GM18519 (cell line): ENCODE results near the gene NDEL1.

Source experiments
- ATAC-seq: cut with Tn5 transposase; IDR thresholded peaks from one replicate; pipeline ENCODE4 v1.9.1; 2021; ENCODE audit warnings: mild to moderate bottlenecking, moderate library complexity; ENCODE audit not compliant: unreplicated experiment, low FRiP score

NDEL1 gene

GRCh38 chr17:8451933-8452614, 16.4 kb downstream of the NDEL1 start:
- no peak for ATAC-seq

- ATAC-seq: no peak
Observed at GRCh38 chr17:8453326-8453725, 17.6 kb downstream of the NDEL1 start.

DNA sequence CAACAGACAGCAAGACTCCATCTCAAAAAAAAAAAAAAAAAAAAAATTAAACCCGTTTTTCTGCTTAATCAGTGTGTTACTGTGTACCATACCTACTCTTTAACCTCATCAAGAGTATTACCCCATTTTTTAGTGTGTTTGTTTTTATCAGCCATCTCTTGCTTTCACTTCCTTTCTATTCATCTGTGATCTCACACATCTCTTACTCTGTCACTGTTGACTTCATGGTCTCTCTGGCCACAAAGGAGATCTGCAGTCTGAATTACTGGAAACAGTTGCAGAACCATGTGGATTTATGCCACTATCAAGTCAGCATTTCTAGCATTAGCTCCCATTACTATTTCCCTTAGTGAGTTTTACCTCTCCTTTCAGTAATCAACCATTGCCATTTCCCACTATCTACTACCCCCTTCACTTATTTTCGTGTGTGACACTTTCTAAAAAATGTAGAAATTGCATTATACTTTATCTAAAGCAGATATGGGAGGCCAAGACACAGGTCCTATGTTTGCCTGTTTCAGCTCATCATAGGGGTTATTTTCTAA, 20.1 kb downstream of the NDEL1 start:
- ATAC-seq: no peak

DNA sequence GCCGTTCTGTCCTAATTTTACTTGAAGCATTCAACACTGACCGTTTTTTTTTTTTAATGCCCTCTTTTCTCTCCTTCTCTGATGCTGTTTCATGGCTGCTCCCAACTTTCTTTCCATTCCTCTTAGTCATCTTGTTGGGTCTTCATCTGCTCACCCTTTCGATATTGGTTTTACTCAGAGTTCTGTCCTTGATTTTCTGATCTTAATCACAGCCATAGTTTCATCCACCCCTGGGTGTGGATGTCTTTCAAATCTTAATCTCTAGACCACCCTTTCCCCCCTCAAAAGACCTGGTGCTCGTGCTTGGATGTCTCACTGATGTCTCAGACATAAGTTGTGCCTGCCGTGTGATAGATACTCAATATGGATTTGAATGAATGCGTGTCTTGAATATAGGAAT, 22.4 kb downstream of the NDEL1 start:
- ATAC-seq: no peak

GRCh38 chr17:8459107-8459506, 23.4 kb downstream of the NDEL1 start:
- ATAC-seq: no peak

GRCh38 chr17:8459831-8460230, 24.1 kb downstream of the NDEL1 start:
- ATAC-seq: no peak

DNA sequence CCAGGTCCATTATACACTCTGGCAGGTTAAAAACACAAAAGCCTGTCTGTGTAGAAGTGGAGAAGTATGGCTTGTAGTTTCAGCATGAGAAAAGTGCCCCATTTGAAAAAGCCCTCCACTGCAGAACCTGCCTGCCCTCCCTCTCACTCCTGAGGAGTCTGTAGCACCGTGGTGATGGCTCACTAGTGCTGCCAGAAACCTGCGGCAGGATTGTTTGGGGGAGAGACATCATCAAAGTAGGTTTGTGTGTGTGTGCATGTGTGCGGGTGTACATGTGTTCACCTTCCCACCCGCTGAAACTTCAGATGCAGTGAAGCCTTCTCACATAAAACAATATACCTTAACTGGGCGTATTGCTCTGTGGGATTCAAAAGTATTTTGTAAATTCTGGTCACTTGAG, 26.9 kb downstream of the NDEL1 start:
- no peak for ATAC-seq

DNA sequence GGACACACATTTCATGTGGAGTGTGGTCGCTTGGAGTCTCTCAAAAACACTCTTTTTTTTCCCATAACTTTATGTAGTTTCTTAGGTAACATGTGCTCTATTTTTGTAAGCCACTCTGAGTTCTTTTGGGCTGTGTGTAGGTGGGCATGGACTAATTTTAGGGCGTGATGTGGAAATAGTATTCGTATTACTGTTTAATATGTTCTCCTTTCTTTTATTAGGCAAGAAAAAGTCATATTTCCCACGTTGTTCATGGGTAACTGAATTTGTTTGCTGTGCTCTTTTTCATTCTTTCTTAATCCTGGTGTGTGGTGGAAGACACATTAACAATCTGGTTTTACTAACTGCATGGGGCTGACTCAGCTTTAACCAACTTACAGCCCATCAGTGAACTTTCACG, 27.4 kb downstream of the NDEL1 start:
- no peak for ATAC-seq

DNA sequence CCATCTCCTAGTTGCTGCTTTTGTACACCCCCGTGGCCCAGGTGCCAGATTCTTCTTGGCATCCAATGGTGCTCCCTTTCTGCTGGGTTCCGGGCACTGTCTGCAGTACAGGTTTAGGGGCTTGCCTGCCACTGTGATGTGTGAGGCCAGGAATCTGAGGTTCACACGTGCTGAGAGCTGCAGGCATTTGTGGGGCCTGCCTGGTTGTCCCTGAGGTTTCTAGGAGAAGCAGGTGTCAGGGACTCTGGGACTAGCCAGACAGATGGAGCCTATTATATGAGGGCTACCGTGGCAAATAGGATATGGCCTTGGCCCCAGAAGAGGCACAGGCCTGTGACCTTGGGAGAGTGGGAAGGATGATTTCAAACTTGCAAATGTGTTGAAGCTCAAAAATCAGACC, 29.3 kb downstream of the NDEL1 start:
- no peak for ATAC-seq

GRCh38 chr17:8465356-8465755, 29.7 kb downstream of the NDEL1 start:
- ATAC-seq: no peak

DNA sequence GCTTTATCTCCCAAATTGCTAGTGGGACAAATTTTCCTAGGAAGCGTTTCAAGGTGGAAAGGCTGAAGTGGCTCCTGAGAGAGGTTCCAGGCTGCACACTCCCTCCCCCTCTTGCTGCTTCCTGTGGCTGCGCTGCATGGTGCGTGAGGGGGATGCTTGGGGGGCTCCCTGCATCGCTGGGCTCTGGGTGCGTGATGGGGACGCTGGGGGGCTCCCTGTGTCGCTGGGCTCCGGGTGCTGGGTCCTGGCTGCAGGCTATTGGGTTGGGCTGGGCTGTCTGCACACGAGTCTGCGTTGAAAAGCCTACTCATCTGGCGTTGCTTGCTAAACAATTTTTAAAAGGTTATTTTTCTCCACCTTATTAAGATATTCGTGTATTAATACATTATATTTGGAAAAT, 30.1 kb downstream of the NDEL1 start:
- no peak for ATAC-seq

GRCh38 chr17:8466456-8466855, 30.8 kb downstream of the NDEL1 start:
- ATAC-seq: no peak

- no peak for ATAC-seq
Observed at GRCh38 chr17:8466873-8467272, 31.2 kb downstream of the NDEL1 start.

DNA sequence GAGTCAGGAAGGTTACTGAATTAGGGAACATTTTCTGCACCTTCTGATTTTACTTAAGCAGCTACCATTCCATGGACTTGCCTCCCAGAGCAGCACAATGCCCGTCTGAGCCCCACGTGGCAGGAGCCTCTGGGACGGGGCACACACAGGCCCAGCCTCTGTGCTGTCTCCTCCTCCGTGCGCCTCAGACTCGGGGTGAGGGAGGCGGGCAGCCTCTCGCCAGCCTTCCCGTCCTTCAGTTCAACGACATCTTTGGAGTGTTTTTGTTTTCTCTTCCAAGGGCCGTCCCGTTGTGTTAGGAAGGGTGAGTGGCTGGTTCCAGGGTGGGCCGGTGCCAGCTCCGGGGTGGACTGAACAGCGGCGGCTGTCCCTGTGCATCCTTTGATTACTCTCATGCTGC, 31.8 kb downstream of the NDEL1 start:
- ATAC-seq: no peak

DNA sequence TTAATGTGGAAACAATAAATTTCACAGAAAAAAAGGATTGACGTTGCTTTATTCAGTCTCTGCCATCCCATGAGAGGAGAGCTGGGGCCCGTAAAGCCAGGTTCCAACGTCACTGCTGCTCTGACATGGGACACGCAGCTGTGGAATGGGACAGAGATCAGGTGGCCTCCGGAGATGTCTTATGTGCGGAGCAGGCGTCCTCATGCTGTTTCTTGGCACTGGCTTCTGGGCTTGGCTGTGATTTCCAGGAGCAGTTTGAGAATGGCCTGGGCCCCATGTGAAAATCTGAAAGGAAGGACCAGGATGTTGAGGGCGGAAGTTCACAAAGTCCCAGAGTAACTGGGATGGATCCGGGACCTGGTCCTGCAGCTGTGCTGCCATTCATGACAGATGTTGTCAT, 32.4 kb downstream of the NDEL1 start:
- no peak for ATAC-seq

DNA sequence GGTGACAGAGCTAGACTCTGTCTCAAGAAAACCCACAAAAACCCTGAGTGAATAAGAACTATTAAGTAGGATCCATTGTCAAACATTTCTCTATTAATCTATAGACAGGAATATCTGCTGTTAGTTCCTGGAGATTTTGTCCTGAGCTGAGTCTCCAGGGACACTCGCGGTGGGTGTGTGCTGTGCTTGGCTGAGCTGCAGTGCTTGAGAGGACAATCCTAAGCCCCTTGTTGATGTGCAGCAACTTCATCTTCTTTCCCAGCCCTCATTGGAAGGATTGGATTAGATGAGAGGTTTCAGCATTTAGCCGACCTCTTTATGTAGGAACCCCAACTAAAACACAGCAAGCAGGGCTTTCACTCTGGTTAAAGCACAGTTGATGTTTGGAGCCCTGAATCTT, 33.3 kb downstream of the NDEL1 start:
- no peak for ATAC-seq

DNA sequence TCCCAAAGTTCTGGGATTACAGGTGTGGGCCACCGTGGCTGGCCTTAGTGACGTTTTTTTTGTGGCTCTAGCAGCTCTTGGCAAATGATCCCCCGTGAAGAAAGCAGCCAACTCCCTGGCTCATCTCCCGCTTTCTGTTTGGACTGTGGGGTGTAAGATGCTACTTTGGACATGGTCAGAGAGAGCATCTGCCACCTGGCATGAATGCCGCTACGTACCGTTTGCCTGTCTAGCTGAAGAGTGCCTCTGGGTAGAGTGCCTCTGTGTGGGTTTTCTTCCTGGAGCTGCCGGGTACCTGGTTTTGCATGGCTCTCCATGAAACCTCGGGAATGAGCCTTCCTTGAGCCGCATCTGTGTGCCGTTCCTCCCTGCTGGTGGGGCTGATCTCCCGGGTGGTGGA, 34.3 kb downstream of the NDEL1 start:
- ATAC-seq: no peak

DNA sequence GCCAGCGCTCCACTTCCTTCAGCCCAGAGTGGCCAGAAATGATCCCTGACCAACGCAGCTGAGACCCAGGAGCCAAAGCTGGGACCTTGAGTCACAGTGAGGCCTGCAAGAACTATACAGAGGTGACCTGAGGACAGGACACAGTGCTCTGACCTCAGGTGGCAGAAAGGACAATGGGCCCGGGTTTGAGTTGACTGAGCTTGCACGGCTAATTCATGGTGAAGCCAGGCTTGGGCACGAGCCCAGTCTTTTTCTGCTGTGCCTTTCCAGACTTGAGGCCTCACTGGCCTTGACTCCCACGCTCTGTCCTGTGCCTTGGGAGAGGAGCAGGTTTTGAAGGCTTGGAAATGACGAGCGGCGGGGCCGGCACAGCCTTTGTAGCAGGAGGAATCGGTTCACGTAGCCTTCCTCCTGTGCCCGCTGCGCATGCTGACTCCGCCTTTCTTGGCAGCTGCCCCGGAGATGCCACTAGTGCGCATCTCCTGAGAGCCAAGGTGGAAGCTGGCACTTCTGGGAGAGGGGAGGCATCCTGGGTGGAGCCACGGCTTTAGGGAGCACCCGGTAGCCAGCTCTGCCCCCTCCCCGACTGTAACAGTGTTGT, 34.9 kb downstream of the NDEL1 start:
- ATAC-seq: no peak

DNA sequence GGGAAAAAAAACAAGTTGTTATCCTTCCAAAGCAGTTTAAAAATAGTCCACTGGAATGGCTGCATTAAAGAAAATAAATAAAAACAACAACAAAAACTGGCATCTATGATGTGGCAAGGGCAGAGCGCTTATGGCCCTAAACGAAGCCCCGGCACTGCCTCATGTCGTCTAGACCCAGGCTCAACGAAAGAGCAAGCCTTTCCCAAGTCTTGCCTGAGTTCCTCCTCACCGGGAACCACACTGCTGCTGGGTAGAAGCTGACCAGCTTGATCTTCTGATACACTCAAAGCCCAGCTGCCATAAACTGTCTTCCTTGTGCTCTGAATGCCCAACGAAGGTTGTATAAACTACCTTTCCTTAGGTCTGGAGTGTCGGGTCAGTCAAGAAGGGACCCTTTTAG, 37.0 kb downstream of the NDEL1 start:
- no peak for ATAC-seq

DNA sequence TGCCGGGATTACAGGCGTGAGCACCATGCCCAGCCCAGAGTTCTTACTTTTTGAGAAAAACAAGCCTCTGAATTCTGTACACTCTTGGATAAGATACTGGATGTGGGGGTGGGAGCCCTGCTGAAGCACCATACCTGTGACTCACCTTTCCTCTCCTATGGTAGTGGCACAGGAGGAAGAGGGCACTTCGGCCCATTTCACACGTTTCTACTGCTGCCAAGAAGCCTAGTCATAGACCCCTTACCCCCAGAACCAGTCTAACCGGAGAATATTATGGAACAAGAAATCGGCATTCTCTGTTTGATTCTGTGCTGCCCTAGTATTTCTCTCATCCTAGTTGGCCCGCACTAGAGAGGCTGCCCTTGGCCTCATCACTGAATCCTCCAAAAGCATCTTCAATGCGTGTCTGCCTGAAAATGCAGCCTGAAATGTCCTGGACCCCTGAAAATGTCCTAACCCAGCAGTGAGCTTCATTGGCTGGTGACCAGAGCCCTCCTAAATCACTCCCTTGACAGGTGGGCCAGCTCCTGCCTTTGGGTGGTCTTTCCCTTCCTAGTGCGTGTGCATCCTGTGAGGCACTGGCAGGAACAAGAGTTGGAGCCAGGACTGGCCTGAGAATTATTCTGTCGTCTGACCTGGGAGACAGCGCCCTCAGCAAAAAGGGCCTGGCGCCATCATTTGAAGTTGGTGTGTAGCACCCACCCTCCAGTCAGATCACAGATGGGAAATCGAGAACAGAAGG, 37.9 kb downstream of the NDEL1 start:
- no peak for ATAC-seq

GRCh38 chr17:8474826-8475225, 39.1 kb downstream of the NDEL1 start:
- ATAC-seq: no peak

GRCh38 chr17:8475227-8475626, 39.5 kb downstream of the NDEL1 start:
- no peak for ATAC-seq
